ENCODE results near the gene MISP.

- TF ChIP-seq GATA2 (IDR thresholded peaks at IDR 0.05; ENCODE audit: low read depth, low read length), result no peak
- no peak for TF ChIP-seq GATA3 (IDR thresholded peaks at IDR 0.05; ENCODE audit: low read depth, low read length)
Measured at GRCh38 chr19:792306-792885, 41.5 kb downstream of the MISP start.

Measured in SH-SY5Y (cell line).